ENCODE measurements around the gene SNRPB2. TPM values are rescaled to one million over a fixed set of nuclear protein-coding genes. Genes with fewer than 3 reads are reported as not detected.
A peak's percentile ranks its signal among the peaks of the same experiment; 100 is the strongest.

Gene SNRPB2
- polyA plus RNA-seq, 3 donors, result 25.2 to 66.3 (median 62.3) TPM

GRCh38 chr20:16740365-16741072, 10.7 kb downstream of the SNRPB2 start:
- Histone ChIP-seq H3K9ac (ENCODE audit: insufficient read depth, low read length, poor library complexity, severe bottlenecking) (no peak overlapping the region), H3K79me2 (ENCODE audit: insufficient read depth, low read length) (peaks cover 8% of the 10 kb centered on the region), H3K9me3 (replicated peaks in 1 of 2; ENCODE audit: control insufficient read depth in 1 of 2, insufficient read depth in 1 of 2, low read length in 2 of 2) (no peaks in the 10 kb centered on the region), H3K4me3 (replicated peaks in 1 of 3; ENCODE audit: low read depth in 2 of 3, low read length in 3 of 3) (no peak overlapping the region), H3K27me3 (ENCODE audit: control insufficient read depth in 2 of 2, insufficient read depth in 2 of 2, low read length in 2 of 2) (no peaks in the 10 kb centered on the region), H3K27ac (ENCODE audit: low read depth in 1 of 2, low read length in 2 of 2) (no peak overlapping the region), H3K36me3 (replicated peaks in 1 of 2; ENCODE audit: control insufficient read depth in 1 of 2, insufficient read depth in 2 of 2, low read length in 2 of 2) (peaks cover 56 to 72% of the 10 kb centered on the region in 2 donors), H3K4me2 (replicated peaks; ENCODE audit: extremely low read depth, low read length, poor library complexity, severe bottlenecking) (no peak overlapping the region), H4K20me1 (ENCODE audit: insufficient read depth, low read length) (peaks cover 13% of the 10 kb centered on the region), H2AFZ (ENCODE audit: insufficient read depth, low read depth, low read length, poor library complexity, severe bottlenecking) (no peak overlapping the region), H3K4me1 (ENCODE audit: control insufficient read depth in 1 of 2, insufficient read depth in 2 of 2, low read length in 2 of 2) (no peaks in the 10 kb centered on the region)
- no peak for DNase-seq
- TF ChIP-seq, protein P1, sequence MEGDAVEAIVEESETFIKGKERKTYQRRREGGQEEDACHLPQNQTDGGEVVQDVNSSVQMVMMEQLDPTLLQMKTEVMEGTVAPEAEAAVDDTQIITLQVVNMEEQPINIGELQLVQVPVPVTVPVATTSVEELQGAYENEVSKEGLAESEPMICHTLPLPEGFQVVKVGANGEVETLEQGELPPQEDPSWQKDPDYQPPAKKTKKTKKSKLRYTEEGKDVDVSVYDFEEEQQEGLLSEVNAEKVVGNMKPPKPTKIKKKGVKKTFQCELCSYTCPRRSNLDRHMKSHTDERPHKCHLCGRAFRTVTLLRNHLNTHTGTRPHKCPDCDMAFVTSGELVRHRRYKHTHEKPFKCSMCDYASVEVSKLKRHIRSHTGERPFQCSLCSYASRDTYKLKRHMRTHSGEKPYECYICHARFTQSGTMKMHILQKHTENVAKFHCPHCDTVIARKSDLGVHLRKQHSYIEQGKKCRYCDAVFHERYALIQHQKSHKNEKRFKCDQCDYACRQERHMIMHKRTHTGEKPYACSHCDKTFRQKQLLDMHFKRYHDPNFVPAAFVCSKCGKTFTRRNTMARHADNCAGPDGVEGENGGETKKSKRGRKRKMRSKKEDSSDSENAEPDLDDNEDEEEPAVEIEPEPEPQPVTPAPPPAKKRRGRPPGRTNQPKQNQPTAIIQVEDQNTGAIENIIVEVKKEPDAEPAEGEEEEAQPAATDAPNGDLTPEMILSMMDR (IDR thresholded peaks at IDR 0.05), result no peak
- WGBS (ENCODE audit: insufficient coverage), result 100% methylated on average over 1 of the region's 6 CpGs
- intact Hi-C loops (cut with micrococcal nuclease), result no loop called here
- Mint-ChIP-seq H3K27ac (no peak overlapping the region), H3K27me3 (ENCODE audit: low read depth in 3 of 3) (peaks cover 0 to 8% (median 4%) of the 10 kb centered on the region in 3 donors), H3K36me3 (peaks cover 57 to 73% of the 10 kb centered on the region in 2 donors), H3K4me3 (no peak overlapping the region), H3K9me3 (no peaks in the 10 kb centered on the region), H3K4me1 (no peaks in the 10 kb centered on the region)

- Histone ChIP-seq H2AFZ (ENCODE audit: insufficient read depth, low read depth, low read length, poor library complexity, severe bottlenecking) (no peak overlapping the region), H3K27me3 (ENCODE audit: control insufficient read depth in 2 of 2, insufficient read depth in 2 of 2, low read length in 2 of 2) (peaks cover 0 to 12% of the 10 kb centered on the region in 2 donors), H4K20me1 (ENCODE audit: insufficient read depth, low read length) (no peaks in the 10 kb centered on the region), H3K9me3 (replicated peaks in 1 of 2; ENCODE audit: control insufficient read depth in 1 of 2, insufficient read depth in 1 of 2, low read length in 2 of 2) (no peaks in the 10 kb centered on the region), H3K4me1 (ENCODE audit: control insufficient read depth in 1 of 2, insufficient read depth in 2 of 2, low read length in 2 of 2) (no peaks in the 10 kb centered on the region), H3K79me2 (ENCODE audit: insufficient read depth, low read length) (no peaks in the 10 kb centered on the region), H3K36me3 (replicated peaks in 1 of 2; ENCODE audit: control insufficient read depth in 1 of 2, insufficient read depth in 2 of 2, low read length in 2 of 2) (peaks cover 21 to 34% of the 10 kb centered on the region in 2 donors), H3K4me2 (replicated peaks; ENCODE audit: extremely low read depth, low read length, poor library complexity, severe bottlenecking) (no peak overlapping the region), H3K4me3 (replicated peaks in 1 of 3; ENCODE audit: low read depth in 2 of 3, low read length in 3 of 3) (no peak overlapping the region), H3K27ac (ENCODE audit: low read depth in 1 of 2, low read length in 2 of 2) (no peak overlapping the region), H3K9ac (ENCODE audit: insufficient read depth, low read length, poor library complexity, severe bottlenecking) (no peak overlapping the region)
- intact Hi-C loops (cut with micrococcal nuclease), result no loop called here
- 78% methylated on average over 1 of the region's 3 CpGs for WGBS (ENCODE audit: insufficient coverage)
- H3K36me3 Mint-ChIP-seq, result peaks cover 31 to 35% of the 10 kb centered on the region in 2 donors
- peak overlapping the region in 1 of 7 donors; percentile 25 for H3K27ac Mint-ChIP-seq
- H3K4me1 Mint-ChIP-seq, result no peaks in the 10 kb centered on the region
- DNase-seq, result no peak
- H3K27me3 Mint-ChIP-seq (ENCODE audit: low read depth in 3 of 3), result peaks cover 1 to 14% (median 12%) of the 10 kb centered on the region in 3 donors
- H3K4me3 Mint-ChIP-seq, result no peak overlapping the region
- TF ChIP-seq, protein P1 (IDR thresholded peaks at IDR 0.05), result no peak
- no peaks in the 10 kb centered on the region for H3K9me3 Mint-ChIP-seq
Measured at GRCh38 chr20:16744178-16744807, 14.5 kb downstream of the SNRPB2 start.
